ENCODE data around the gene LEKR1.

GRCh38 chr3:157045238-157045850 is 219.2 kb downstream of the LEKR1 start:
- TF ChIP-seq ZNF549 (tag by site-specific recombination; IDR thresholded peaks at IDR 0.05) (no peak), REST (tag by site-specific recombination; IDR thresholded peaks at IDR 0.05) (no peak), ZNF274 (IDR thresholded peaks at IDR 0.05; ENCODE audit: low read length) (no peak), ZNF274 (tag by site-specific recombination; IDR thresholded peaks at IDR 0.05; ENCODE audit: borderline replicate concordance) (no peak), CTCF (tag by site-specific recombination; IDR thresholded peaks at IDR 0.05) (no peak), ZNF138 (tag by site-specific recombination; IDR thresholded peaks at IDR 0.05; ENCODE audit: borderline replicate concordance) (no peak), ZNF670 (tag by site-specific recombination; IDR thresholded peaks at IDR 0.05; ENCODE audit: low read depth) (no peak), YY1 (tag by site-specific recombination; IDR thresholded peaks at IDR 0.05) (no peak), ZNF112 (tag by site-specific recombination; IDR thresholded peaks at IDR 0.05) (no peak), KLF16 (tag by site-specific recombination; IDR thresholded peaks at IDR 0.05) (no peak), ZNF629 (tag by site-specific recombination; IDR thresholded peaks at IDR 0.05) (no peak), BCL11B (tag by site-specific recombination; IDR thresholded peaks at IDR 0.05; ENCODE audit: low read depth) (no peak), ZNF24 (tag by site-specific recombination; IDR thresholded peaks at IDR 0.05) (no peak), REPIN1 (tag by site-specific recombination; IDR thresholded peaks at IDR 0.05; ENCODE audit: low read depth) (no peak), PBX3 (CRISPR knock-in tag; IDR thresholded peaks at IDR 0.05) (no peak)
